ENCODE results near the gene TCF4.

TCF4 gene

GRCh38 chr18:55384551-55385275 lies 203.3 kb downstream of the TCF4 start:
- DNase-seq (ENCODE audit: low read depth in 2 of 2), result no peak

GRCh38 chr18:55384115-55384514 lies 203.9 kb downstream of the TCF4 start:
- DNase-seq (ENCODE audit: low read depth in 2 of 2), result no peak

DNA sequence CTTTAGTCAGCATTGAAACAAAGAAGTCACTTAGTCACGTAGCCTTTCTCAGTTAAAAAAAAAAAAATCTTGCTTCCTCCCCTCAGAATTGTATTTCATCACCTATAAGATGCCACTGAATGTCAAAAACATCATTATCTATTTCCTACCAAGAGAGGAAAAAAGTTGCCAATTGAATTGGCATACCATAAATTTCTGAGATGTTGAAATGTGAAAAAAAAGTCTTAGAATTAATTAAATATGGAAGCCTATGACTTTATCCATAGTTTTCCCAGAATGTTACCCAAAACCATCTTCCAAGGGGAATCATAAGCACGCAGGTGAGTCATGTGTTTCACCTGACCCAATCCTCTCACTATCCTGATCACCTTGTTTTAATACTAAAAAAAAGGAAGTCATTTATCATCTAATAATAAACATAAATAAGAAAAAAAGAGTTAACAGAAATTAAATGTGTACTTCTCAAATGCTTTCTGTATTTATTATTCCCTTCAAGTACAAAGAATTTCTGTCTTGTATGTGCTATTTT lies 205.7 kb downstream of the TCF4 start:
- DNase-seq (ENCODE audit: low read depth in 2 of 2), result no peak

DNA sequence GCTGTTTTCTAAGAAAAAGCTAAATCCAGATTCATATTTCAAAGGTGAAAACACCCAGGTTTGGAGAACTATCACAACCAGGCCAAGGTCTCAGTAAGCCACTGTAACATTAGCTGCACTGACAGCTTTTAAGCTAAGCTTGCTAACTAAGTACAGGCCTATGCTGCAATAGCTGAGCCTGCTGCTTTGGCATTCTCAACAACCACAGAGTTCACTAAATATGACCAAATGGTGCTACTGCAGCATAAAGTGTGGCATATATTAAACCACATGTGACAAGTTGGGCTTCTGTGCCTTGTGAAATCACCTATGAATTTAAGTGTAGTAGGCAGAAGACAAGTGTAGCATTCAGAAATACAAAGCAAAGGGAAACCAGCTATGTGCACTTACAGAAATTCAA lies 206.7 kb downstream of the TCF4 start:
- DNase-seq (ENCODE audit: low read depth in 2 of 2), result no peak

DNA sequence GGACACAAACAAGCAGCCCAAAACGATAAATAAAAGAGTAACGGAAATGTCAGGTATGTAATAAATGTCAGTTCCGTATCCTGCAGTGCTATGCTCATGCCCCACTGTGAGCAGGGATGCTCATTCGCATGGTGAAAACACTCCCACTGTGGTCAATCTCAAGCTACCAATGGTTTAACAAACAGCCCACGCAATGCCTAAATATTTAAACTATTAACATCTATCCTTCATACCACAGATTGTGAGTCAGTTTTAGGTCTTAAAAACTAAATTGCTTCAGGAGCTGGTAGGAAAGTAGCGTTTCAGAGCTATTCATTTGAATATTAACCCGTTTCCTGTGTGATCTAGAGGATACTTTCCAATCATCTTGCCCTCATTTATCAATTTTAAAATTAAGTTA lies 207.4 kb downstream of the TCF4 start:
- DNase-seq (ENCODE audit: low read depth in 2 of 2), result no peak

DNA sequence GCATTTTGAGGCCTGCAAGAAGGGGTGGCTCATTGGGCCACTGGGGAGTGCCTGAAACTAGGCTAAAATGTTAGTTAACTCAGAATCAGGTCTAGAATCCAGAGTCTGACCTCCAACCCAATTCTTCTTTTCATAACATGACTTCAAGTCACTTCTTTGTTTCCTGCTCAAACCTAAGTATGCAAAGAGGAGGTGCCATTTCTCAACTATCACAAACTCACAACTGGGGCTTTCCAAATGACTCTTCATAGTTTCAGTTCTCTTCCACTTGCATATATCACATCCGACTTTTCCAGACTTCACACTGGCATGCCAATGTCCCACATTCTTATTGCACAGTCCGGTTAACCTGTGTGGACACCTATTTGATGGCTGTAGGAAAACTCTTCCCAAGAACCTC lies 211.6 kb downstream of the TCF4 start:
- DNase-seq (ENCODE audit: low read depth in 2 of 2), result no peak

- DNase-seq (ENCODE audit: low read depth in 2 of 2), result no peak
Observed at GRCh38 chr18:55375930-55376329, 212.1 kb downstream of the TCF4 start.

- no peak for DNase-seq (ENCODE audit: low read depth in 2 of 2)
Observed at GRCh38 chr18:55374741-55375140, 213.3 kb downstream of the TCF4 start.

GRCh38 chr18:55372209-55372608 lies 215.8 kb downstream of the TCF4 start:
- no peak for DNase-seq (ENCODE audit: low read depth in 2 of 2)

GRCh38 chr18:55370936-55371335 lies 217.1 kb downstream of the TCF4 start:
- no peak for DNase-seq (ENCODE audit: low read depth in 2 of 2)

DNA sequence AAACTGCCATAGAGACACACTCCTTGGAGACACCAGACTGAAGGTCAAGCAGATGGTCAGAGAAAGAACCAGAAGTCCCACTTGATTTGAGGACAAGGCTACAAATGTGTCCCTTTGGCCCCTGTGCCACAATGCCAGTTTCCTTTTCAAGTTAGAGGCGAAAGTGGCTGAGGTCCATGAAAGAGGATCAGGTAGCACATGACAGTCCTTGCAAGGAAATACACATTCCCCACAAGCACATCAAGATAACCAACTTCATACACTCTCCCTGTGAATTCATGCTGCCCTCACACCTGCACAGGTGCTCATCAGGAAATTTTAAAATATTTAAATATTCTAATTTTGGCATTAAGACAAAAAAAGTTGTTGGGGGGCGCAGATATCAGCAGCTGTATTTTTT lies 218.6 kb downstream of the TCF4 start:
- DNase-seq (ENCODE audit: low read depth in 2 of 2), result no peak

- no peak for DNase-seq (ENCODE audit: low read depth in 2 of 2)
Observed at GRCh38 chr18:55365342-55365741, 222.7 kb downstream of the TCF4 start.

DNA sequence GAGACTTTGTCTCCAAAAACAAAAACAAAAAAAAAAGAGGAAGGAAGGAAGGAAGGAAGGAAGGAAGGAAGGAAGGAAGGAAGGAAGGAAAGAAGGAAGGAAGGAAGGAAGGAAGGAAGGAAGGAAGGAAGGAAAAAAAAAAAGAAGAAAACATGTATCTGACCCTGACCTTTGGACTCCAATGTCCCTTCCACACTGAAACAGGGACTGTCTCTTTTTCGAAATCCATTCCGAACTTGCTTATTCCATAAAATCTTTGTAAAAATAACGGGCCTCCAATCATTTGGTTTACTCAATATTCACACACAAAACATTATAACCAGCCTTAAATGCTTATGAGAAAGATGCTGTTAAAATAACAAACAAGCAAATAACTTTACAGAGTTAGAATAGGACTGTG lies 225.7 kb downstream of the TCF4 start:
- no peak for DNase-seq (ENCODE audit: low read depth in 2 of 2)

DNA sequence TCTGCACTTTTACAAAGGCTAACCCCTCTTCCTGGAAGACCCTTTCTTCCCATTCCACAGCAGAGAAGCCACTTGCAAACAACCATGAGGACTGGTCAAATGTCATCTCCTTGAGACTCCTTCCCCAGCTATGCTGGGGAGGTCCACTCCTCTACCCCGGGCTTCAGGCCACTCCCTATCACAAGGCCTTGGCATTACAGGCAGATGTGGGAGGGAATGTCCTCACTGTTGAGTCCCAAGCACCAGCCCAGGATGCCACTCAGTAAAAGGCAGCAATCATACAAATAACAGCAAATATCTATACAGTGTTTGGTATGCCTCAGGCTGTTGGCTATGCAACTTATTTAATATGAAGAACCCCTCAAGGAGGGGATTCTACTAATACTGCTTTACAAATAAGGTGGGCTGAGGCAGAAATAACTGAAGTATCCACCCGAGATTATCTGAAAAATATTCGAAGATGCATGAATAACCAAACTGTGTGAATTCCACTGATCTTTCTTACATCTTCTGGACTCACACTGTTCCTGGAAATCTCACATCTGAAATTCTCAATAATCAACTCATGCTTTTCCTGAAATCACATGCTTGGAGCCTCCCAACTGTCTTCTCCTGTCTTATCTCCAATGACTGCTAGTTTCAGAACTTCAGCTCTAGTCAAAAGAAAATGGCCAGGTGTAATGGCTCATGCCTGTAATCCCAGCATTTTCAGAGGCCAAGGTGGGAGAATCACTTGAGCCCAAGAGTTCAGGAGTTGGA lies 226.3 kb downstream of the TCF4 start:
- no peak for DNase-seq (ENCODE audit: low read depth in 2 of 2)

GRCh38 chr18:55360061-55360460 lies 227.9 kb downstream of the TCF4 start:
- DNase-seq (ENCODE audit: low read depth in 2 of 2), result no peak

DNA sequence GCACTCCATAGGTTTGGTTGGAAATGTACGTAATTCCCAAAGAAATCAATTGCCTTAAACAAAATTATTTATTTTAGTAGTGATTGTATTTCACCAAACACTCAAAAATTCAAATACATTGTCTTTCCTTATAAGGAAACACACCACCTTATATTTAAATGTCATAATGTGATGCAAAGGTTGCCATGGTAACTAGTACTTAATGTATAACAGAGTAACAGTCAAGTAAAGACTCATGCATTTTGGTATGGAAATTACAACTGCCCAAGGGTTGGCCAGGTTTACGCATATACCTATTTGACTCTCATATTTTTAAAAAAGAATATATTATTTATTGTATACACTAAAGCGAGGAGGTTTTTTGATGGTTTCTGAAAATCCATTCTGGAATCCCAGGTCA lies 231.2 kb downstream of the TCF4 start:
- no peak for DNase-seq (ENCODE audit: low read depth in 2 of 2)

GRCh38 chr18:55355223-55355622 lies 232.8 kb downstream of the TCF4 start:
- no peak for DNase-seq (ENCODE audit: low read depth in 2 of 2)

DNA sequence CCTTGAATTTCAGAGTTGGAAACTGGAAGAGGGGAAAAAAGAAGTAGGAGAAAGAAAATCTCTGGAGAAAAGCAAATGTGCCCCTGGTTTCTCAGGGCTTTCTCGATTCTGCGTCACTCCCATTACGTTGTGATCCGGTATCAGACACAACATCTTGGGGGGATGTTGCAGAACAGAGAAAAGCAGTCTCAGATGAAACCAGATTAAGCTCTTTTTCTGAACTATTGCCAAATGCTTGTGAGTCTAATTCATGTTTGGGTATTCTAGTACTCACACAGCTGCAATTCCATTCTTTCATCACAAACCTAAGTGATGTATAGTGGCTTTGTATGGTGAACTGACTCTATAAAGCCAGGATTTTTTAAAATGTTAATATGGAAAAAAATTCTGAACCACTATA lies 233.2 kb downstream of the TCF4 start:
- no peak for DNase-seq (ENCODE audit: low read depth in 2 of 2)

DNA sequence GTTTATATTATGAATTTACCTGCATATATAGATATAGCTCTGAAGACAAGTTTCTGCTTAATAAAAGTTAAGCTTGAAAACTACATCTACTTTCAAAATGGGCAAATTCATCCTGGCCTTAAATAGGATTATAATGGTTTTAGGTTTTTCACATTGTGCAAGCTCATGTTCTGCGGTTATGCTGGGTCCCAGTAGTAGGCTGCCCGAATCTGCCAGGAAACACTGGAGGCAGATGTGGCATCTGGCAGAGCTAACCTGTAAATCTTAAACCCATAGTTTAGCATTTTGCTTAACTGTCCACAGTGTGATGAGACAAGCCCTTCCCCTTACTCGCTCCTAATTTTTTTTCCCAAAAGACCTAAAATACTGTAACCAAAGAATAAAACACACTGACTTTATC lies 234.2 kb downstream of the TCF4 start:
- no peak for DNase-seq (ENCODE audit: low read depth in 2 of 2)

DNA sequence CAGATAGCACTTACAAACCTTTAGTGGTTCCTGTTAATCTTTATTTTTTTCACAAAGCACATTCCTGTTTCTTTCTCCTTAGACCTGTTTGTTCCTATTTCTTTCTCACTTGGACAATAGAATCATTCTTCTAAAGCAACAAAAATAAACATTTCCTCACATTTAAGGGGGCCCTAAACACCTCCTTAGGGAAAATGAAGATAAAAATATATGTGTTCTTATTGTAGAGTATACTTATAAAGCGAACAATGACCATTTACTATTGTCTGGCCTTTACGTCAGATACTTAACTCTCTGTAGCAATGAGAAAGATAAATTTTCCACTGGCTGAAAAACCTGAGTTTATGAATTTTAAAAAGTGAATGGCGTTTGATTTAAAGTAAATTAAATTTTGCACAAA lies 234.6 kb downstream of the TCF4 start:
- no peak for DNase-seq (ENCODE audit: low read depth in 2 of 2)

DNA sequence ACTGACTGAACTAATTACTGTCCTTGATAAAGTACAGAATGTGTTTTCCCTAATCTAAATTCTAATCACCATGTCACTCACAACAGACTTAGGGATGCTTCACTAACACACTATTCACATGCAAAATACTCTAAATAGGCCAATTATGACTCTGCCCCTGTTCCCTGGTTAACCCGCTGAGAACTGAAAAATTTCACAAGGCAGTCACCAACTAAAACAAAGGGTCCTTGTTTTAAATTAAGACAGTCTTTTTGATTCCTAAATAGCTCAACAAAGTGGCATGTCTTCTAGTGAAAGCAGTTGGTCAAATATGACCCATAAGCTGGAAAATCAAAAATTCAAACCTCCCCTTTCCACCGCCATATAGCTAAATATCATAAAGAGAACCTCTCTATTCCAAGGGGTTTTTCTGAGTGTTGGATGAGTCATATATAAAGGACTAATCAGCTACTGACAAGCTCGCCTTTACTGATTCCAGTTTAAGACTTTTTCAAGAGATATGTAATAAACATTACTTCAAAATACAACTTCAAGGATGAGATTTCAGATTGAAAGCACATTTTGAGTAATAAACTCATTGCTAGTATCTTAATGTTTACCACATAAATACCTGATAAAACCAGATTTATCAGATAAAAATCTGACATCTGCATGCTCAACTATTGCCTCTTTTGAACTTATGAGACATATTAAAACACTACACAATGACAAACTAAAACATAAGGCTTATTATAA lies 235.8 kb downstream of the TCF4 start:
- no peak for DNase-seq (ENCODE audit: low read depth in 2 of 2)

GRCh38 chr18:55351241-55351691 lies 236.7 kb downstream of the TCF4 start:
- no peak for DNase-seq (ENCODE audit: low read depth in 2 of 2)

Data from stimulated activated CD4-positive, alpha-beta T cell treated with anti-CD3 and anti-CD28 coated beads, Interleukin-12 subunit alpha, Interleukin-12 subunit beta, amount 100 ng/mL, for 24 hours (primary cell).